ENCODE measurements around the gene HELZ2.
A peak's percentile ranks its signal among the peaks of the same experiment; 100 is the strongest.

HELZ2 gene

DNA sequence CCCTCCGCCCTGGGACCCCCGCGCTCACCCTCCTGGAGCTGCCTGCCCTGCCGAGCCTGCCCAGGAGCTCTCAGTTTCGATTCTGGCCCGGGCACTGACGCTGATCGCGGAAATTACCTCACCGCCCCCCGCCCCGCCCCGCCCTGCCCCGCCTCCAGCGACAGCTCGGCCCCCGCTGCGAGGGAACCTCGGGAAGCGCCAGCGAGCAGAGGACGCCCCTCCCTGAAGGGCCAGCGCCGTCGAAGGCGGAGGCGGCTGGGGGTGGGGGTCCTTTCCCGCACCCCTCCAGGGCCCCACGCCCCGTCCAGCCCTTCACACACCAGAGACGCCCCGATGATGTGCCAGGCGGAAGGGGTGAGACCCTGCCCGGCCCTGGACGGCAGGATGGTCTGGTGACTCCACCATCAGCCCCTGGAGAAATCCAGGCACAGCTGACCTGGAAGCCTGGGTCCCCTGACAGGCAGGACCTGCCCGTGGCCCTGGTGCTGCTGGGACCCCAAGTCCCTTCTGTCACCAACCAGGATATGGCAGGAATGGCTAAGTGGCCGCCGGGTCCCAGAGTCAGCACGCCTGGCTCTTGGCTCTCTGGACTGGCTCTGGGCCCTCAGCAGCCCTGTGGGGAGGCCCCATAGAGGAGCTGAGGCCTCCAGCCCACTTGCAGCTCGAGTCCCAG is at the start of gene HELZ2 (continued):
- TF ChIP-seq ZNF561 (tag by site-specific recombination; IDR thresholded peaks at IDR 0.05; ENCODE audit: borderline replicate concordance) = peak; percentile 30; the same call in 1 of the 2 replicates
- TF ChIP-seq, protein P1, sequence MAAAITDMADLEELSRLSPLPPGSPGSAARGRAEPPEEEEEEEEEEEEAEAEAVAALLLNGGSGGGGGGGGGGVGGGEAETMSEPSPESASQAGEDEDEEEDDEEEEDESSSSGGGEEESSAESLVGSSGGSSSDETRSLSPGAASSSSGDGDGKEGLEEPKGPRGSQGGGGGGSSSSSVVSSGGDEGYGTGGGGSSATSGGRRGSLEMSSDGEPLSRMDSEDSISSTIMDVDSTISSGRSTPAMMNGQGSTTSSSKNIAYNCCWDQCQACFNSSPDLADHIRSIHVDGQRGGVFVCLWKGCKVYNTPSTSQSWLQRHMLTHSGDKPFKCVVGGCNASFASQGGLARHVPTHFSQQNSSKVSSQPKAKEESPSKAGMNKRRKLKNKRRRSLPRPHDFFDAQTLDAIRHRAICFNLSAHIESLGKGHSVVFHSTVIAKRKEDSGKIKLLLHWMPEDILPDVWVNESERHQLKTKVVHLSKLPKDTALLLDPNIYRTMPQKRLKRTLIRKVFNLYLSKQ (tag by site-specific recombination; IDR thresholded peaks at IDR 0.05; ENCODE audit: borderline replicate concordance) = no peak
- no peak for TF ChIP-seq SCRT2 (tag by site-specific recombination; IDR thresholded peaks at IDR 0.05)
- TF ChIP-seq, protein P2, sequence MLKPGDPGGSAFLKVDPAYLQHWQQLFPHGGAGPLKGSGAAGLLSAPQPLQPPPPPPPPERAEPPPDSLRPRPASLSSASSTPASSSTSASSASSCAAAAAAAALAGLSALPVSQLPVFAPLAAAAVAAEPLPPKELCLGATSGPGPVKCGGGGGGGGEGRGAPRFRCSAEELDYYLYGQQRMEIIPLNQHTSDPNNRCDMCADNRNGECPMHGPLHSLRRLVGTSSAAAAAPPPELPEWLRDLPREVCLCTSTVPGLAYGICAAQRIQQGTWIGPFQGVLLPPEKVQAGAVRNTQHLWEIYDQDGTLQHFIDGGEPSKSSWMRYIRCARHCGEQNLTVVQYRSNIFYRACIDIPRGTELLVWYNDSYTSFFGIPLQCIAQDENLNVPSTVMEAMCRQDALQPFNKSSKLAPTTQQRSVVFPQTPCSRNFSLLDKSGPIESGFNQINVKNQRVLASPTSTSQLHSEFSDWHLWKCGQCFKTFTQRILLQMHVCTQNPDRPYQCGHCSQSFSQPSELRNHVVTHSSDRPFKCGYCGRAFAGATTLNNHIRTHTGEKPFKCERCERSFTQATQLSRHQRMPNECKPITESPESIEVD (tag by site-specific recombination; IDR thresholded peaks at IDR 0.05) = no peak
- TF ChIP-seq, protein P3, sequence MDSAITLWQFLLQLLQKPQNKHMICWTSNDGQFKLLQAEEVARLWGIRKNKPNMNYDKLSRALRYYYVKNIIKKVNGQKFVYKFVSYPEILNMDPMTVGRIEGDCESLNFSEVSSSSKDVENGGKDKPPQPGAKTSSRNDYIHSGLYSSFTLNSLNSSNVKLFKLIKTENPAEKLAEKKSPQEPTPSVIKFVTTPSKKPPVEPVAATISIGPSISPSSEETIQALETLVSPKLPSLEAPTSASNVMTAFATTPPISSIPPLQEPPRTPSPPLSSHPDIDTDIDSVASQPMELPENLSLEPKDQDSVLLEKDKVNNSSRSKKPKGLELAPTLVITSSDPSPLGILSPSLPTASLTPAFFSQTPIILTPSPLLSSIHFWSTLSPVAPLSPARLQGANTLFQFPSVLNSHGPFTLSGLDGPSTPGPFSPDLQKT (IDR thresholded peaks at IDR 0.05; ENCODE audit: borderline replicate concordance, low read depth, low read length) = no peak
- no peak for TF ChIP-seq REPIN1 (tag by site-specific recombination; IDR thresholded peaks at IDR 0.05; ENCODE audit: low read depth)
- TF ChIP-seq, protein P4, sequence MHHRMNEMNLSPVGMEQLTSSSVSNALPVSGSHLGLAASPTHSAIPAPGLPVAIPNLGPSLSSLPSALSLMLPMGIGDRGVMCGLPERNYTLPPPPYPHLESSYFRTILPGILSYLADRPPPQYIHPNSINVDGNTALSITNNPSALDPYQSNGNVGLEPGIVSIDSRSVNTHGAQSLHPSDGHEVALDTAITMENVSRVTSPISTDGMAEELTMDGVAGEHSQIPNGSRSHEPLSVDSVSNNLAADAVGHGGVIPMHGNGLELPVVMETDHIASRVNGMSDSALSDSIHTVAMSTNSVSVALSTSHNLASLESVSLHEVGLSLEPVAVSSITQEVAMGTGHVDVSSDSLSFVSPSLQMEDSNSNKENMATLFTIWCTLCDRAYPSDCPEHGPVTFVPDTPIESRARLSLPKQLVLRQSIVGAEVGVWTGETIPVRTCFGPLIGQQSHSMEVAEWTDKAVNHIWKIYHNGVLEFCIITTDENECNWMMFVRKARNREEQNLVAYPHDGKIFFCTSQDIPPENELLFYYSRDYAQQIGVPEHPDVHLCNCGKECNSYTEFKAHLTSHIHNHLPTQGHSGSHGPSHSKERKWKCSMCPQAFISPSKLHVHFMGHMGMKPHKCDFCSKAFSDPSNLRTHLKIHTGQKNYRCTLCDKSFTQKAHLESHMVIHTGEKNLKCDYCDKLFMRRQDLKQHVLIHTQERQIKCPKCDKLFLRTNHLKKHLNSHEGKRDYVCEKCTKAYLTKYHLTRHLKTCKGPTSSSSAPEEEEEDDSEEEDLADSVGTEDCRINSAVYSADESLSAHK (tag by site-specific recombination; IDR thresholded peaks at IDR 0.05) = no peak
- no peak for TF ChIP-seq ZNF302 (tag by site-specific recombination; IDR thresholded peaks at IDR 0.05; ENCODE audit: low read depth)
- TF ChIP-seq, protein P5, sequence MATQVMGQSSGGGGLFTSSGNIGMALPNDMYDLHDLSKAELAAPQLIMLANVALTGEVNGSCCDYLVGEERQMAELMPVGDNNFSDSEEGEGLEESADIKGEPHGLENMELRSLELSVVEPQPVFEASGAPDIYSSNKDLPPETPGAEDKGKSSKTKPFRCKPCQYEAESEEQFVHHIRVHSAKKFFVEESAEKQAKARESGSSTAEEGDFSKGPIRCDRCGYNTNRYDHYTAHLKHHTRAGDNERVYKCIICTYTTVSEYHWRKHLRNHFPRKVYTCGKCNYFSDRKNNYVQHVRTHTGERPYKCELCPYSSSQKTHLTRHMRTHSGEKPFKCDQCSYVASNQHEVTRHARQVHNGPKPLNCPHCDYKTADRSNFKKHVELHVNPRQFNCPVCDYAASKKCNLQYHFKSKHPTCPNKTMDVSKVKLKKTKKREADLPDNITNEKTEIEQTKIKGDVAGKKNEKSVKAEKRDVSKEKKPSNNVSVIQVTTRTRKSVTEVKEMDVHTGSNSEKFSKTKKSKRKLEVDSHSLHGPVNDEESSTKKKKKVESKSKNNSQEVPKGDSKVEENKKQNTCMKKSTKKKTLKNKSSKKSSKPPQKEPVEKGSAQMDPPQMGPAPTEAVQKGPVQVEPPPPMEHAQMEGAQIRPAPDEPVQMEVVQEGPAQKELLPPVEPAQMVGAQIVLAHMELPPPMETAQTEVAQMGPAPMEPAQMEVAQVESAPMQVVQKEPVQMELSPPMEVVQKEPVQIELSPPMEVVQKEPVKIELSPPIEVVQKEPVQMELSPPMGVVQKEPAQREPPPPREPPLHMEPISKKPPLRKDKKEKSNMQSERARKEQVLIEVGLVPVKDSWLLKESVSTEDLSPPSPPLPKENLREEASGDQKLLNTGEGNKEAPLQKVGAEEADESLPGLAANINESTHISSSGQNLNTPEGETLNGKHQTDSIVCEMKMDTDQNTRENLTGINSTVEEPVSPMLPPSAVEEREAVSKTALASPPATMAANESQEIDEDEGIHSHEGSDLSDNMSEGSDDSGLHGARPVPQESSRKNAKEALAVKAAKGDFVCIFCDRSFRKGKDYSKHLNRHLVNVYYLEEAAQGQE (tag by site-specific recombination; IDR thresholded peaks at IDR 0.05) = no peak
- peak; percentile 16; the same call in 1 of the 2 replicates for TF ChIP-seq EGR2 (tag by site-specific recombination; IDR thresholded peaks at IDR 0.05; ENCODE audit: low read depth)
- TF ChIP-seq ZNF629 (tag by site-specific recombination; IDR thresholded peaks at IDR 0.05) = peak; percentile 20; the same call in 1 of the 2 replicates
- TF ChIP-seq, protein P6, sequence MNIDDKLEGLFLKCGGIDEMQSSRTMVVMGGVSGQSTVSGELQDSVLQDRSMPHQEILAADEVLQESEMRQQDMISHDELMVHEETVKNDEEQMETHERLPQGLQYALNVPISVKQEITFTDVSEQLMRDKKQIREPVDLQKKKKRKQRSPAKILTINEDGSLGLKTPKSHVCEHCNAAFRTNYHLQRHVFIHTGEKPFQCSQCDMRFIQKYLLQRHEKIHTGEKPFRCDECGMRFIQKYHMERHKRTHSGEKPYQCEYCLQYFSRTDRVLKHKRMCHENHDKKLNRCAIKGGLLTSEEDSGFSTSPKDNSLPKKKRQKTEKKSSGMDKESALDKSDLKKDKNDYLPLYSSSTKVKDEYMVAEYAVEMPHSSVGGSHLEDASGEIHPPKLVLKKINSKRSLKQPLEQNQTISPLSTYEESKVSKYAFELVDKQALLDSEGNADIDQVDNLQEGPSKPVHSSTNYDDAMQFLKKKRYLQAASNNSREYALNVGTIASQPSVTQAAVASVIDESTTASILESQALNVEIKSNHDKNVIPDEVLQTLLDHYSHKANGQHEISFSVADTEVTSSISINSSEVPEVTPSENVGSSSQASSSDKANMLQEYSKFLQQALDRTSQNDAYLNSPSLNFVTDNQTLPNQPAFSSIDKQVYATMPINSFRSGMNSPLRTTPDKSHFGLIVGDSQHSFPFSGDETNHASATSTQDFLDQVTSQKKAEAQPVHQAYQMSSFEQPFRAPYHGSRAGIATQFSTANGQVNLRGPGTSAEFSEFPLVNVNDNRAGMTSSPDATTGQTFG (tag by site-specific recombination; IDR thresholded peaks at IDR 0.05; ENCODE audit: borderline replicate concordance) = no peak
- no peak for TF ChIP-seq MZF1 (tag by site-specific recombination; IDR thresholded peaks at IDR 0.05; ENCODE audit: borderline replicate concordance)
- no peak for TF ChIP-seq ZNF354C (tag by site-specific recombination; IDR thresholded peaks at IDR 0.05; ENCODE audit: borderline replicate concordance, low read depth)
- no peak for TF ChIP-seq ZNF558 (tag by site-specific recombination; IDR thresholded peaks at IDR 0.05)
- TF ChIP-seq, protein P7, sequence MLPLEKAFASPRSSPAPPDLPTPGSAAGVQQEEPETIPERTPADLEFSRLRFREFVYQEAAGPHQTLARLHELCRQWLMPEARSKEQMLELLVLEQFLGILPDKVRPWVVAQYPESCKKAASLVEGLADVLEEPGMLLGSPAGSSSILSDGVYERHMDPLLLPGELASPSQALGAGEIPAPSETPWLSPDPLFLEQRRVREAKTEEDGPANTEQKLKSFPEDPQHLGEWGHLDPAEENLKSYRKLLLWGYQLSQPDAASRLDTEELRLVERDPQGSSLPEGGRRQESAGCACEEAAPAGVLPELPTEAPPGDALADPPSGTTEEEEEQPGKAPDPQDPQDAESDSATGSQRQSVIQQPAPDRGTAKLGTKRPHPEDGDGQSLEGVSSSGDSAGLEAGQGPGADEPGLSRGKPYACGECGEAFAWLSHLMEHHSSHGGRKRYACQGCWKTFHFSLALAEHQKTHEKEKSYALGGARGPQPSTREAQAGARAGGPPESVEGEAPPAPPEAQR (tag by site-specific recombination; IDR thresholded peaks at IDR 0.05) = no peak
- peak; percentile 91 for TF ChIP-seq ZNF335 (tag by site-specific recombination; conservative IDR thresholded peaks at IDR 0.05)
- TF ChIP-seq ZNF398 (tag by site-specific recombination; IDR thresholded peaks at IDR 0.05) = peak; percentile 42; the same call in 1 of the 2 replicates
- TF ChIP-seq KLF10 (tag by site-specific recombination; IDR thresholded peaks at IDR 0.05) = peak; percentile 51; the same call in 1 of the 2 replicates

Data from HEK293 (cell line).